Endothelial cell of umbilical vein (primary cell): ENCODE results near the gene PTPRD. TPM values are rescaled to one million over a fixed set of nuclear protein-coding genes. Genes with fewer than 3 reads are reported as not detected.
"Not testable (repeated sequence)": the region's sequence is repeated elsewhere in the genome, so short reads cannot be mapped to it uniquely, and the experiment has no call there.

ENCODE experiments used
- BruUV-seq: library from RNA; stranded (reverse); fragments of 400-500 nt; replicated peaks from 2 replicates; lab custom pipeline; 2021; lab: Mats Ljungman, UMichigan
- CTCF ChIA-PET: fragments of 300-600, 350-600 bp; sonication (Branson Sonifier 250); formaldehyde crosslinking; loops from one replicate; lab custom pipeline; 2021; ENCODE audit warnings: antibody characterized with exemption, inconsistent platforms; lab: Charles Lee
- POLR2A ChIA-PET: fragments of 300-600, 350-600 bp; sonication (Branson Sonifier 250); formaldehyde crosslinking; loops from one replicate; lab custom pipeline; 2021; ENCODE audit warnings: antibody characterized with exemption, inconsistent platforms; lab: Charles Lee
- DNase-seq: peaks from one replicate; pipeline ENCODE4 v3.0.0-alpha.2; 2011; ENCODE audit warnings: low read depth, low spot score
- FAIRE-seq: peaks from 2 replicates; lab custom pipeline; 2011; peaks lifted over from hg19 to GRCh38; lab: Jason Lieb, UNC
- H2AFZ ChIP-seq: 2 replicates; pipeline ENCODE4 v1.6.0; 2012; ENCODE audit warnings: low read depth, low read length, control low read depth, inconsistent platforms
- H3K27ac ChIP-seq: 2 replicates; pipeline ENCODE4 v1.5.1; 2011; ENCODE audit warnings: low read depth, mild to moderate bottlenecking, control low read depth, low read length, moderate library complexity; ENCODE audit not compliant: insufficient read depth
- H3K27me3 ChIP-seq, 2 experiments: 2 replicates each; pipeline versions ENCODE4 v1.6.0 to v1.6.1; 2011; ENCODE audit warnings: low read length in 2 of 2, mixed read lengths in 1 of 2; ENCODE audit not compliant: control insufficient read depth in 2 of 2, insufficient read depth in 2 of 2
- H3K36me3 ChIP-seq, 2 experiments: 2 replicates in 1 of 2; 3 replicates in 1 of 2; pipeline ENCODE4 v1.5.1; 2011; ENCODE audit warnings: low read length in 2 of 2, mild to moderate bottlenecking in 1 of 2, moderate library complexity in 1 of 2; ENCODE audit not compliant: control insufficient read depth in 2 of 2, insufficient read depth in 2 of 2; ENCODE audit errors: extremely low read depth in 1 of 2
- H3K4me1 ChIP-seq: 3 replicates; pipeline ENCODE4 v1.5.1; 2011; ENCODE audit warnings: mild to moderate bottlenecking, low read length; ENCODE audit not compliant: control insufficient read depth, insufficient read depth; ENCODE audit errors: extremely low read depth
- H3K4me2 ChIP-seq: 2 replicates; pipeline ENCODE4 v1.6.1; 2011; ENCODE audit warnings: low read length, control low read depth, mixed read lengths; ENCODE audit not compliant: insufficient read depth
- H3K4me3 ChIP-seq, 3 experiments: fragments of 200-600 bp in 1 of 3; sonication (generic), shearing (Covaris generic) in 1 of 3; replicated peaks in 1 of 3; 2 replicates each; pipeline ENCODE4 v1.5.1; 2011 to 2016; ENCODE audit warnings: control low read depth in 3 of 3, low read length in 3 of 3, mild to moderate bottlenecking in 2 of 3, inconsistent platforms in 1 of 3, low read depth in 1 of 3, moderate library complexity in 1 of 3; ENCODE audit not compliant: insufficient read depth in 1 of 3
- H3K79me2 ChIP-seq: 2 replicates; pipeline ENCODE4 v1.6.0; 2012; ENCODE audit warnings: low read length, inconsistent platforms; ENCODE audit not compliant: control insufficient read depth, insufficient read depth
- H3K9ac ChIP-seq: replicated peaks from 2 replicates; pipeline ENCODE3; 2011; ENCODE audit warnings: low read length, control low read depth; ENCODE audit not compliant: insufficient read depth; ENCODE audit errors: extremely low read depth
- H3K9me1 ChIP-seq: replicated peaks from 3 replicates; pipeline ENCODE4 v1.6.0; 2011; ENCODE audit warnings: mild to moderate bottlenecking, low read length; ENCODE audit not compliant: control insufficient read depth, insufficient read depth; ENCODE audit errors: extremely low read depth
- H3K9me3 ChIP-seq: replicated peaks from 2 replicates; pipeline ENCODE4 v1.5.1; 2012; ENCODE audit warnings: low read length, inconsistent platforms; ENCODE audit not compliant: control insufficient read depth, insufficient read depth
- H4K20me1 ChIP-seq: replicated peaks from 2 replicates; pipeline ENCODE3; 2011; ENCODE audit warnings: mild to moderate bottlenecking, low read length; ENCODE audit not compliant: control insufficient read depth, insufficient read depth; ENCODE audit errors: extremely low read depth
- EZH2 ChIP-seq: IDR thresholded peaks from 2 replicates; pipeline ENCODE4 v1.6.1; 2012; ENCODE audit warnings: borderline replicate concordance, low read depth, mild to moderate bottlenecking, moderate library complexity, low read length, inconsistent platforms; ENCODE audit not compliant: severe bottlenecking
- FOS ChIP-seq: IDR thresholded peaks from 2 replicates; pipeline ENCODE4 v1.6.1; 2011; ENCODE audit warnings: mild to moderate bottlenecking, low read length, moderate library complexity, borderline replicate concordance; ENCODE audit not compliant: insufficient read depth
- GATA2 ChIP-seq: IDR thresholded peaks from 2 replicates; pipeline ENCODE4 v1.7.0; 2011; ENCODE audit warnings: low read depth, mild to moderate bottlenecking, moderate library complexity, mixed read lengths, low read length; ENCODE audit not compliant: insufficient read length, insufficient read depth
- MYC ChIP-seq: IDR thresholded peaks from one replicate; pipeline ENCODE4 v1.6.1; 2011; ENCODE audit warnings: mild to moderate bottlenecking, low read depth, low read length
- dilution Hi-C: fragments of 300-500 bp; cut with MboI; formaldehyde crosslinking; loops from one replicate; pipeline ENCODE4 v1.15.0; 2019; ENCODE audit warnings: low sequenced_read_pairs; ENCODE audit not compliant: extremely low pct_ligation_motif_present
- intact Hi-C: fragments of 100-400 bp; cut with micrococcal nuclease; formaldehyde crosslinking; loops from one replicate; pipeline ENCODE4 v1.10.0; 2022
- polyA plus RNA-seq, 4 experiments: library from polyadenylated mRNA; depleted of rRNA in 3 of 4; stranded (reverse) in 3 of 4; unstranded in 1 of 4; fragments of >200 nt; gene quantifications; 2 replicates each; pipeline versions ENCODE4 v1.2.1 to v1.2.3, GENCODE V29; 2011 to 2012; ENCODE audit warnings: missing spikeins in 1 of 4
- total RNA-seq: library from RNA; stranded (reverse); gene quantifications from 2 replicates; pipeline ENCODE4 v1.2.3, GENCODE V29; 2021
- TF ChIP-seq, protein P1 (sequence below), 2 donors: IDR thresholded peaks; 1 replicate in 1 of 2; 2 replicates in 1 of 2; pipeline ENCODE4 v1.5.1; 2011; ENCODE audit warnings: low read length in 2 of 2, mild to moderate bottlenecking in 2 of 2, moderate library complexity in 2 of 2, control low read depth in 1 of 2, inconsistent platforms in 1 of 2, low read depth in 1 of 2; ENCODE audit not compliant: insufficient read depth in 1 of 2; ENCODE audit errors: extremely low read depth in 1 of 2

Gene PTPRD
- total and polyA plus RNA-seq, 2 donors (not counting 3 experiments of a cell fraction or from before 2014, with no cell fraction given): 5.5 to 5.7 TPM

DNA sequence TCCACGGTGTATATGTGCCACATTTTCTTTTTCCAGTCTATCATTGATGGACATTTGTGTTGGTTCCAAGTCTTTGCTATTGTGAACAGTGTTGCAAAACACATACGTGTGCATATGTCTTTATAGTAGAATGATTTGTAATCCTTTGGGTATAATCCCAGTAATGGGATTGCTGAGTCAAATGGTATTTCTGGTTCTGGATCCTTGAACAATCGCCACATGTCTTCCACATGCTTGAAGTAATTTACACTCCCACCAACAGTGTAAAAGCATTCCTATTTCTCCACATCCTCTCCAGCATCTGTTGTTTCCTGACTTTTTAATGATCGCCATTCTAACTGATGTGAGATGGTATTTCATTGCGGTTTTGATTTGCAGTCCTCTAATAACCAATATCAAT is 267.2 kb downstream of the PTPRD start:
- H4K20me1 ChIP-seq, H3K27me3 ChIP-seq, CTCF ChIA-PET, H3K4me2 ChIP-seq, DNase-seq, H3K36me3 ChIP-seq, intact Hi-C loops, POLR2A ChIA-PET, dilution Hi-C loops, FAIRE-seq, H3K9me3 ChIP-seq, H3K79me2 ChIP-seq, H2AFZ ChIP-seq, BruUV-seq, H3K4me3 ChIP-seq, H3K9ac ChIP-seq, H3K9me1 ChIP-seq, H3K27ac ChIP-seq, H3K4me1 ChIP-seq: not testable (repeated sequence)

DNA sequence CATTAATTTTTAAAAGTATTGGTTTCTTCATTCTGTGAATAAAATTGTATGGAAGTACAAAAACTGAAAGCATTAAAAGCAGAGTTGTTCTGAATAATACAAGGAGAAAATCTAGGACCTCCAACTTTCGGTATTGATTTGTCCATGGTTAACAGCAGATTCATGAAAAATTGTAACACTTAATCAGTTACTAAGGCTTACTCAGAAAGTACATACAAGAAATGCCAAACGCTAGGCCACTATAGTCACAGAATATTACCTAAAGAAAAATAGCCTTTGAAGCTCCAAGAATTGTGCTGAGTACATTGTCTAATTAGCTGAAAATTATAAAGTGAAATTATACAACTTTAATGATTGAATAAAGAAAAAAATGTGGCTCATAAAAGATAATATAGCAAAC is 271.7 kb downstream of the PTPRD start:
- Histone ChIP-seq H3K4me3 (no peak overlapping the region), H3K9ac (no peak overlapping the region), H3K4me1 (no peaks in the 10 kb centered on the region), H3K79me2 (no peaks in the 10 kb centered on the region), H3K9me1 (no peaks in the 10 kb centered on the region), H3K27me3 (no peaks in the 10 kb centered on the region), H3K9me3 (no peaks in the 10 kb centered on the region), H3K27ac (no peak overlapping the region), H2AFZ (no peak overlapping the region), H3K36me3 (no peaks in the 10 kb centered on the region), H4K20me1 (no peaks in the 10 kb centered on the region), H3K4me2 (no peak overlapping the region)
- FAIRE-seq (no peak), DNase-seq (no peak)
- dilution Hi-C loops (no loop called here), intact Hi-C loops (no loop called here)
- BruUV-seq: no TSS peak
- POLR2A ChIA-PET: no interaction called here
- no peak for TF ChIP-seq FOS
- CTCF ChIA-PET: no interaction called here

DNA sequence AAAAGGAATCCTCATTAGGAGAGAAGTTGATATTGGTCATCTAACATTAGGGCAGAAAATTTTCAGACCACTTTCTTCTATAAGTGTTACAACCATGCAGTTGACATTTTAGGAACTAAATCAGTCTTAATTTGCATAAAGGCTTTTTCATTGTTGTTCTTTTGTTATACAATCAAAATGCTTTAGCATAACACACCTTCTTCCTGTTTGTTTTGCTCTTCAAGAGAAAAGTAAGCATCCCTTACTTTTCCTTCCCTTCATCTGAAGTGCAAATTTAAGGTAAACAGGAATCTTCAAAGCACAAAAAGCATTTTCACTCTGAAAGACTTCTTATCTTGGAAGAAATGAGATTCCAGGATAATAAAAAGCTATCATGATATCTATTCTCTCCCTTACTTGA is 273.6 kb downstream of the PTPRD start:
- H3K27ac ChIP-seq: no peak overlapping the region
- H3K9me3 ChIP-seq: no peaks in the 10 kb centered on the region
- no peak overlapping the region for H3K9ac ChIP-seq
- no peaks in the 10 kb centered on the region for H3K27me3 ChIP-seq
- H4K20me1 ChIP-seq: no peaks in the 10 kb centered on the region
- no peaks in the 10 kb centered on the region for H3K9me1 ChIP-seq
- intact Hi-C loops (no loop called here), dilution Hi-C loops (no loop called here)
- DNase-seq: no peak
- H3K4me1 ChIP-seq: no peaks in the 10 kb centered on the region
- H3K4me2 ChIP-seq: no peak overlapping the region
- no peak for FAIRE-seq
- H3K36me3 ChIP-seq: no peaks in the 10 kb centered on the region
- H2AFZ ChIP-seq: no peak overlapping the region
- BruUV-seq: no TSS peak
- no peak overlapping the region for H3K4me3 ChIP-seq
- H3K79me2 ChIP-seq: no peaks in the 10 kb centered on the region
- TF ChIP-seq EZH2 (no peak), MYC (no peak), GATA2 (no peak)
- TF ChIP-seq, protein P1, sequence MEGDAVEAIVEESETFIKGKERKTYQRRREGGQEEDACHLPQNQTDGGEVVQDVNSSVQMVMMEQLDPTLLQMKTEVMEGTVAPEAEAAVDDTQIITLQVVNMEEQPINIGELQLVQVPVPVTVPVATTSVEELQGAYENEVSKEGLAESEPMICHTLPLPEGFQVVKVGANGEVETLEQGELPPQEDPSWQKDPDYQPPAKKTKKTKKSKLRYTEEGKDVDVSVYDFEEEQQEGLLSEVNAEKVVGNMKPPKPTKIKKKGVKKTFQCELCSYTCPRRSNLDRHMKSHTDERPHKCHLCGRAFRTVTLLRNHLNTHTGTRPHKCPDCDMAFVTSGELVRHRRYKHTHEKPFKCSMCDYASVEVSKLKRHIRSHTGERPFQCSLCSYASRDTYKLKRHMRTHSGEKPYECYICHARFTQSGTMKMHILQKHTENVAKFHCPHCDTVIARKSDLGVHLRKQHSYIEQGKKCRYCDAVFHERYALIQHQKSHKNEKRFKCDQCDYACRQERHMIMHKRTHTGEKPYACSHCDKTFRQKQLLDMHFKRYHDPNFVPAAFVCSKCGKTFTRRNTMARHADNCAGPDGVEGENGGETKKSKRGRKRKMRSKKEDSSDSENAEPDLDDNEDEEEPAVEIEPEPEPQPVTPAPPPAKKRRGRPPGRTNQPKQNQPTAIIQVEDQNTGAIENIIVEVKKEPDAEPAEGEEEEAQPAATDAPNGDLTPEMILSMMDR (IDR thresholded peaks at IDR 0.05; ENCODE audit: extremely low read depth in 1 of 2, insufficient read depth in 1 of 2, low read depth in 1 of 2, low read length in 2 of 2): no peak
- POLR2A ChIA-PET: no interaction called here
- CTCF ChIA-PET: no interaction called here
